Measurements from ENCODE around the gene DNAAF5. TPM values are rescaled to one million over a fixed set of nuclear protein-coding genes. Genes with fewer than 3 reads are reported as not detected.

The DNAAF5 gene
- polyA plus RNA-seq, 1 experiment, result 27.0 TPM

GRCh38 chr7:716222-716621, 10.3 kb upstream of the DNAAF5 start:
- no peaks in the 10 kb centered on the region; the same call in 1 of the 2 replicates for H3K27me3 ChIP-seq (ENCODE audit: control insufficient read depth, insufficient read depth, low read length)
- CTCF ChIA-PET, result no interaction called here
- DNase-seq (ENCODE audit: low read depth), result no peak
- H3K4me3 ChIP-seq (ENCODE audit: low read depth, low read length), result no peak overlapping the region
- TF ChIP-seq, protein P1, sequence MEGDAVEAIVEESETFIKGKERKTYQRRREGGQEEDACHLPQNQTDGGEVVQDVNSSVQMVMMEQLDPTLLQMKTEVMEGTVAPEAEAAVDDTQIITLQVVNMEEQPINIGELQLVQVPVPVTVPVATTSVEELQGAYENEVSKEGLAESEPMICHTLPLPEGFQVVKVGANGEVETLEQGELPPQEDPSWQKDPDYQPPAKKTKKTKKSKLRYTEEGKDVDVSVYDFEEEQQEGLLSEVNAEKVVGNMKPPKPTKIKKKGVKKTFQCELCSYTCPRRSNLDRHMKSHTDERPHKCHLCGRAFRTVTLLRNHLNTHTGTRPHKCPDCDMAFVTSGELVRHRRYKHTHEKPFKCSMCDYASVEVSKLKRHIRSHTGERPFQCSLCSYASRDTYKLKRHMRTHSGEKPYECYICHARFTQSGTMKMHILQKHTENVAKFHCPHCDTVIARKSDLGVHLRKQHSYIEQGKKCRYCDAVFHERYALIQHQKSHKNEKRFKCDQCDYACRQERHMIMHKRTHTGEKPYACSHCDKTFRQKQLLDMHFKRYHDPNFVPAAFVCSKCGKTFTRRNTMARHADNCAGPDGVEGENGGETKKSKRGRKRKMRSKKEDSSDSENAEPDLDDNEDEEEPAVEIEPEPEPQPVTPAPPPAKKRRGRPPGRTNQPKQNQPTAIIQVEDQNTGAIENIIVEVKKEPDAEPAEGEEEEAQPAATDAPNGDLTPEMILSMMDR (IDR thresholded peaks at IDR 0.05; ENCODE audit: insufficient read depth, low read depth, low read length), result no peak
- no peaks in the 10 kb centered on the region for H3K36me3 ChIP-seq (ENCODE audit: control insufficient read depth, insufficient read depth, low read length)
- POLR2A ChIA-PET, result no interaction called here

- no peaks in the 10 kb centered on the region for H3K36me3 ChIP-seq (ENCODE audit: control insufficient read depth, insufficient read depth, low read length)
- TF ChIP-seq, protein P1 (IDR thresholded peaks at IDR 0.05; ENCODE audit: insufficient read depth, low read depth, low read length), result no peak
- no peaks in the 10 kb centered on the region; the same call in 1 of the 2 replicates for H3K27me3 ChIP-seq (ENCODE audit: control insufficient read depth, insufficient read depth, low read length)
- DNase-seq (ENCODE audit: low read depth), result no peak
- no peak overlapping the region for H3K4me3 ChIP-seq (ENCODE audit: low read depth, low read length)
- CTCF ChIA-PET, result no interaction called here
- POLR2A ChIA-PET, result no interaction called here
Observed at GRCh38 chr7:716636-717035, 9.9 kb upstream of the DNAAF5 start.

DNA sequence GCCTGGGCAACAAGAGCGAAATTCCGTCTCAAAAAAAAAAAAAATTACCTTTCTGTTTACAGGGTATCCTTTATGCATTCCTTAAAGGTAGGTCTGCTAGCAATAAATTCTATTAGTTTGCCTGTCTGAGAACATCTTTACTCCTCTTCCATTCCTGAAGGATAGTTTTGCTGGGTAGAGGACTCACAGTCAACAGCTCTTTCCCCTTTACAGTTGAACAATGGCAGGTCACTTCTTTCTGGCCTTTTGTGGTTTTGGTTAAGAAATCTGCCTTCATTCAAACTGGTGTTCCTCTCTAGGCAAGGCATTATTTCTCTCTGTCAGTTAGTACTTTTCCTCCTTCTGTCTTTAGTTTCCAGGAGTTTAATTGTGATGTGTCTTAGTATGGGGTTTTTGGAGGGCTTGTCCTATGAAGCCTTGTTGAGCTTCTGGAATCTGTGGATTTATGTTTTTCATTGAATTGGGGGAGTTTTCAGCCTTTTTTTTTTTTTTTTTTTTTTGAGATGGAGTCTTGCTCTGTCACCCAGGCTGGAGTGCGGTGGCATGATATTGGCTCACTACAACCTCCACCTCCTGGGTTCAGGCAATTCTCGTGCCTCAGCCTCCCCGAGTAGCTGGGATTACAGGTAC, 4.8 kb upstream of the DNAAF5 start:
- POLR2A ChIA-PET, result no interaction called here

GRCh38 chr7:723541-723940, 3.0 kb upstream of the DNAAF5 start:
- DNase-seq (ENCODE audit: low read depth), result no peak
- TF ChIP-seq, protein P1 (IDR thresholded peaks at IDR 0.05; ENCODE audit: insufficient read depth, low read depth, low read length), result no peak
- no peaks in the 10 kb centered on the region for H3K36me3 ChIP-seq (ENCODE audit: control insufficient read depth, insufficient read depth, low read length)
- no peak overlapping the region for H3K4me3 ChIP-seq (ENCODE audit: low read depth, low read length)
- ChIA-PET POLR2A (no interaction called here), CTCF (no interaction called here)
- H3K27me3 ChIP-seq (ENCODE audit: control insufficient read depth, insufficient read depth, low read length), result no peaks in the 10 kb centered on the region

More for the DNA sequence above, 4.8 kb upstream of the DNAAF5 start:
- TF ChIP-seq, protein P1 (IDR thresholded peaks at IDR 0.05; ENCODE audit: insufficient read depth, low read depth, low read length), result no peak
- Histone ChIP-seq H3K4me3 (ENCODE audit: low read depth, low read length) (no peak overlapping the region), H3K36me3 (ENCODE audit: control insufficient read depth, insufficient read depth, low read length) (no peaks in the 10 kb centered on the region), H3K27me3 (ENCODE audit: control insufficient read depth, insufficient read depth, low read length) (no peaks in the 10 kb centered on the region)
- CTCF ChIA-PET, result no interaction called here
- DNase-seq (ENCODE audit: low read depth), result no peak

- CTCF ChIA-PET, result no interaction called here
- Histone ChIP-seq H3K36me3 (ENCODE audit: control insufficient read depth, insufficient read depth, low read length) (no peaks in the 10 kb centered on the region), H3K4me3 (ENCODE audit: low read depth, low read length) (no peak overlapping the region), H3K27me3 (ENCODE audit: control insufficient read depth, insufficient read depth, low read length) (no peaks in the 10 kb centered on the region)
- POLR2A ChIA-PET, result no interaction called here
- TF ChIP-seq, protein P1 (IDR thresholded peaks at IDR 0.05; ENCODE audit: insufficient read depth, low read depth, low read length), result no peak
- no peak for DNase-seq (ENCODE audit: low read depth)
Observed at GRCh38 chr7:724298-724697, 2.2 kb upstream of the DNAAF5 start.

Data from BJ (cell line).